AG09309 (cell line): Measurements from ENCODE around the gene NCDN.

ENCODE experiments used
- DNase-seq: peaks from one replicate; pipeline ENCODE4 v3.0.0-alpha.2; 2010; ENCODE audit warnings: low read depth
- H3K4me3 ChIP-seq: 2 replicates; pipeline ENCODE4 v1.5.1; 2011; ENCODE audit warnings: mild to moderate bottlenecking, low read depth, low read length, moderate library complexity; ENCODE audit not compliant: control insufficient read depth
- CTCF ChIP-seq: IDR thresholded peaks from 2 replicates; pipeline ENCODE4 v1.5.1; 2011; ENCODE audit warnings: mild to moderate bottlenecking, low read depth, low read length, inconsistent platforms; ENCODE audit not compliant: insufficient read depth, control insufficient read depth; ENCODE audit errors: missing control alignments

The NCDN gene

DNA sequence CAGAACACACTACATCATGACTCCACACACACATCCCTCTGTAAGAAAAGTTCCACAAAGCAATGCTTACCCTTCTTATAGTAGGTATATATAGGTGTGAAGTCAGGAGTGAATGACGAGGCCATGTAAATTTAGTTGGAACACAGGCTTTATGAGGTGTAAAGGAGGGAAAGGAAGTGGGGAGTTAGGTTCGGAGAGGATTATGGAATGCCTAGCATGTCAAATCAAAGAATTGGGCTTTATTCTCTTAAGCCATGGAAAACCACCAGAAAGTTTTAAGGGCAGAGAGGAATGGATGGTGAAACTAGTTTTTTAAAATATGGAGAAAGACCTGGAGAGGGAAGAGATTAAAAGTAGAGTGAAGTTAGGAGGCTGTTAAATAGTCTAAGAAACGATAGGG, 41.8 kb downstream of the NCDN start:
- TF ChIP-seq CTCF: no peak
- no peak overlapping the region for H3K4me3 ChIP-seq
- DNase-seq: no peak

DNA sequence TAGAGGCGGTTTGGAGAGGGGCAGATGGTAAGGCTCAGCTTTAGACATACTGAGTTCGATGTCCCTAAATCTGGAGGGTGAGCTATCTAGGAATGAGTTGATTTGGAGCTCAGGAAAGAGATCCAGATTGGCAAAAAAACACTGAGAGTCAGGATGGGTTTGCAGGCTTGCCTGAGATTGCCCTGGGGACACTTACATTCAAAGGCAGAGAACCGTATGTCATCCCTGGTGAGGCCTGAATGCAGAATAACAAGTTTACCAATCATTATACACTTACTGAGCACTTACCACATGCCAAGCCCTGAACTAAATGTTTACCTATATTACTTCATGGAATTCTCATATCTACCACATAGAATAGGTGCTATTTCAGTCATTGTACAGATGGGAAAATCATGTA, 43.0 kb downstream of the NCDN start:
- TF ChIP-seq CTCF: no peak
- DNase-seq: no peak
- H3K4me3 ChIP-seq: no peak overlapping the region

DNA sequence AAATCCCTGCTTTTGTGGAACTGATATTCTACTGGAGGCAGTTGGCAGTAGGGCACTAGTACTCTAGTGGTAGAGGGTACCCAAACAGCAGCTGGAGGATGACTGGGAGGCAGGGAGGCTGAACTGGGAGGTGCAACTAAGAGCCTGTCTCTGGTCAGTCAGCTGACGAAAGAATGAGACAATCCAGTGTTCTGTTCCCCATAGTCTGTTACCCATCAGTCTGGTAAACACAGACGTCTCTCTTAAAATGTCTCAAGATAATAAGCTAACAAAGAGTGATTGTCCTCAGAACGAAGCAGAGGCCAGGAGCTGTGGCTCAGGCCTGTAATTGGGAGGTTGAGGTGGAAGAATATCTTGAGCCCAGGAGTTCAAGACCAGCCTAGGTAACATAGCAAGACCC, 45.9 kb downstream of the NCDN start:
- H3K4me3 ChIP-seq: no peak overlapping the region
- no peak for DNase-seq
- TF ChIP-seq CTCF: no peak

DNA sequence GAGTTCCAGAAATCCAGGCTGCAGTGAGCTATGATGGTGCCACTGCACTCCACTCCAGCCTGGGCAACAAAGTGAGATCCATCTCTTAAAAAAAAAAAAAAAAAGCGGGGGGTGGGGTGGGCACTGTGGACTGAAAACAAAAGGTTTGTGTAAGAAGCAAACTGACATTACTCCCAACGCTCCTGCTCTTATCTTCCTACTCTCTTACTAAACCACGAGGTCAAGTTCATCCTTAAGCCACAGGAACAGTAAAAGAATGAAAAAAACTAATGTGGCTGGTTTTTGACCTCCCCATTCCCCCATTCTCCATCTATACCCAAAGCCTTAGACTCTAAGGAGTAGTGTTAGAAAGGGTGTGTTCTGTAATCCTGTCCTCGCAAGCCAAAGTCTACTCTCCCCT, 46.3 kb downstream of the NCDN start:
- H3K4me3 ChIP-seq: no peak overlapping the region
- TF ChIP-seq CTCF: no peak
- no peak for DNase-seq

DNA sequence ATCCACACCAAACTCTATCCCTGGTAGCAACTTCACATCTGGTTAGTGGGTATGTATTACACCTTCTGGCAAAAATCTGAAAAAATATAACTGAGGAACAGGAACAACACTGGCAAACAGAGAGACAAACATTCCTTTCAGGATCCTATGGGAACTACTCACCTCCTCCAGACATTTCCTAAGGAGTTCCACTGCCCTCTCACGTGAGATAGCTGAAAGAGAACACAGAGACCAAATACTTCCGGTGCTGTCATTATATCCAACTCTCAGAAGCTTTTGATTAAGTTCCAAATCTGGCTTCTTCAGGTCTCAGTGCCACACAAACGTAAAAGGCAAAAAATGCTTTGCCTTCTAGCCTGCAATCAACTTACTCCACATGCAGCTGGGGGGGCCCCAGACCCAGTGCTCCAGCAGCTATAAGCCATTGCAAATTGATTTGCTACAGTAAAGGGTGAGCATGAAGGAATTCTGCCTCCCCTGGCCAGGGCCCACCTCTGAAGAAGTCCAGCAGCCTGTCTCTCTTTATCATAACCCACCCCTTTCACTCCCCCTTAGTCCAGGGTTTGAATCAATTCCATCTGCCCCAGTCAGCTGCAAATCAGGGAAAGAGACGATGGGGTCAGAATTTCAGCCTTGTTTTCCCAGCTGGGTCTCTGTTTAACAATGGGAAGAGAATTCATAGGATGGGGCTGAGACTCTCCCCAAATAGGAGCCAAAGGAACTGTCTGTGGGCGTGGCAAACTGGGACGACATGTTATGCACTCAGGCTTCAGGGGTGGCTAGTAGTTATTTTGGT, 47.7 kb downstream of the NCDN start:
- TF ChIP-seq CTCF: no peak
- DNase-seq: no peak

GRCh38 chr1:35605867-35606182, 48.2 kb downstream of the NCDN start:
- no peak for TF ChIP-seq CTCF
- DNase-seq: no peak
- no peak overlapping the region for H3K4me3 ChIP-seq

More for the DNA sequence above, 47.7 kb downstream of the NCDN start:
- H3K4me3 ChIP-seq: no peak overlapping the region

GRCh38 chr1:35611655-35612054, 54.1 kb downstream of the NCDN start:
- no peak overlapping the region for H3K4me3 ChIP-seq
- DNase-seq: no peak
- no peak for TF ChIP-seq CTCF
